HG03439 (cell line): Measurements from ENCODE around the gene SVIL.
A peak's percentile ranks its signal among the peaks of the same experiment; 100 is the strongest.

Source experiments
- ATAC-seq: cut with Tn5 transposase; IDR thresholded peaks from one replicate; pipeline ENCODE4 v1.9.1; 2021; ENCODE audit warnings: mild to moderate bottlenecking, moderate library complexity; ENCODE audit not compliant: unreplicated experiment

The SVIL gene

GRCh38 chr10:29435809-29436501 is 198.8 kb downstream of the SVIL start:
- no peak for ATAC-seq

- no peak for ATAC-seq
Measured at GRCh38 chr10:29434111-29434510, 200.7 kb downstream of the SVIL start.

- no peak for ATAC-seq
Measured at GRCh38 chr10:29431711-29432110, 203.1 kb downstream of the SVIL start.

GRCh38 chr10:29430101-29430500 is 204.7 kb downstream of the SVIL start:
- no peak for ATAC-seq

- ATAC-seq, result no peak
Measured at GRCh38 chr10:29428486-29428885, 206.3 kb downstream of the SVIL start.

- no peak for ATAC-seq
Measured at GRCh38 chr10:29427667-29428066, 207.1 kb downstream of the SVIL start.

- ATAC-seq, result no peak
Measured at GRCh38 chr10:29426420-29426819, 208.4 kb downstream of the SVIL start.

- no peak for ATAC-seq
Measured at GRCh38 chr10:29424017-29424416, 210.8 kb downstream of the SVIL start.

GRCh38 chr10:29420744-29421143 is 214.0 kb downstream of the SVIL start:
- no peak for ATAC-seq

GRCh38 chr10:29417324-29417723 is 217.4 kb downstream of the SVIL start:
- no peak for ATAC-seq

- ATAC-seq, result no peak
Measured at GRCh38 chr10:29415876-29416275, 218.9 kb downstream of the SVIL start.

GRCh38 chr10:29414501-29414900 is 220.3 kb downstream of the SVIL start:
- no peak for ATAC-seq

- no peak for ATAC-seq
Measured at GRCh38 chr10:29412485-29412884, 222.3 kb downstream of the SVIL start.

- no peak for ATAC-seq
Measured at GRCh38 chr10:29411666-29412315, 223.0 kb downstream of the SVIL start.

- peak; percentile 64 for ATAC-seq
Measured at GRCh38 chr10:29409241-29410054, 225.3 kb downstream of the SVIL start.

GRCh38 chr10:29408847-29409240 is 225.9 kb downstream of the SVIL start:
- no peak for ATAC-seq
